Activated CD8-positive, alpha-beta memory T cell treated with anti-CD3 and anti-CD28 coated beads, Interleukin-2, amount 50 U/mL, for 4 hours (primary cell): ENCODE measurements around the gene ZFP90.
A peak's percentile ranks its signal among the peaks of the same experiment; 100 is the strongest.
"Not testable (repeated sequence)": the region's sequence is repeated elsewhere in the genome, so short reads cannot be mapped to it uniquely, and the experiment has no call there.

ENCODE experiments used
- DNase-seq: peaks from one replicate; pipeline ENCODE4 v3.0.0-alpha.2; 2020

The ZFP90 gene

GRCh38 chr16:68538880-68539701, at the start of gene ZFP90:
Gene ZFP90, plus strand, starts transcription at chr16:68539291. Its CDS starts 502 bp downstream, at chr16:68539793.
- peak; percentile 84 for DNase-seq

GRCh38 chr16:68490358-68490757, 48.7 kb upstream of the ZFP90 start:
- DNase-seq, result no peak

DNA sequence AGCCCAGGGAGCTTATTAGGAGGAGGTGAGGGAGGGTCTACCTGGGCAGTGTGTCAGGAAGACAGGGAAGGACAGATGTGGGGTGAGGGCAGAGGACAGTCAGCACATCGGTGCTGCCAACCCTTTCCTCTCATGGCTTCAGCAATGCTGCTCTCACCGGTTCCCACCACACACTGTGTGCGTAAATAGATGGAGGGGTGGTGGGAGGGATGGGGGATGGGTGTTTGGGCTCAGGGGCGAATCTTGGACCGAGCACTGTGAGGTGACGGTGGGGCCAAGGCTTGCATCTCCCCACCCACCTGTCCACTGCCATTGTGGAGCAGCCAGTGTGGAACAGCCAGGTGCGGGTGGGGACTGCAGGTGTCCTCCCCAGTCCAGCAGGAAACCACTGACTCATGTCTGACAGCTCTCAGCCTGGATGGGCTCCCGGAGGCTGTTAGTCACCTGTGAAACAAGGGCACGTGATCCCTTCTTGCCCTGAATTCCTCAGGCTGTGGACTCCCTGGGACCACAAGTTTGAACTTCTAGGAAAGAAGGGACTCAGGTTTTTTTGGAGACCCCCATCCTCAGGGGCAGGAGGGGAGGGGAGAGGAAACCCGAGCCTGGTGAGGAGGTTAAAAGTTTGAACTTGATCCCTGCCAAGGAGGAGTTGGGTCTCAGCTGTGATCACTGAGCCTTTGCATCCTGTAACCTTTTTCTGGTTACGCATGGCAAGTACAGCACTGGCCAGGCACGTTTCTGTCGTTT, 48.1 kb upstream of the ZFP90 start:
- DNase-seq, result no peak

DNA sequence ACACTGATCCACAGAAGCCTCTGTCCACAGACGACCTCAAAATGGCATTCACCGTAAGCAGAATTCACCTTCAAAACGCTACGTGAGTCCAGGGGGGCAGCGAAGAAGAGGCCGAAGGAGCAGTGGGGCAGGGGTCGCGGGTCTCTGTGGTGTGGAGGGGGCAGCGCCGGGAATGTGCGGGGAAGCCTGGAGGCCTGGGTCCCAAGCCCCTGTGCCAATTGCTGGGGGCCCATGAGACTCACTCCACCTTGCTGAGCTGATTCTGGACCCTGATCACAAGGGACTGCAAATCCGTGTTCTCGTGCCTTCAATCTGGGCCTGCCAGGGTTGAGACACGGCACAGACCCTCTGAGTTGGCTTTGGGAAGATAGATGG, 47.5 kb upstream of the ZFP90 start:
- no peak for DNase-seq

GRCh38 chr16:68492151-68492542, 46.9 kb upstream of the ZFP90 start:
- no peak for DNase-seq

GRCh38 chr16:68492543-68493411, 46.3 kb upstream of the ZFP90 start:
- DNase-seq, result no peak

GRCh38 chr16:68493412-68494070, 45.5 kb upstream of the ZFP90 start:
- DNase-seq, result no peak

DNA sequence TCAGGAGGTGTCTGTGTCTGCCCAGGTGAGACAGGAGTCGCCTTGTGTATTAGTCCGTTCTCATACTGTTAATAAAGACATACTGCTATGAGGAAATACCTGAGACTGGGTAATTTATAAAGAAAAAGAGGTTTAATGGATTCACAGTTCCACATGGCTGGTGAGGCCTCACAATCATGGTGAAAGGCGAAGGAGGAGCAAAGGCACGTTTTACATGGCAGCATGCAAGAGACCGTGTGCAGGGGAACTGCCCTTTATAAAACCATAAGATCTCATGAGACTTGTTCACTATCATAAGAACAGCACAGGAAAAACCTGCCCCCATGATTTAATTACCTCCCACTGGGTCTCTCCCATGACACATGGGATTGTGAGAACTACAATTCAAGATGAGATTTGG, 44.8 kb upstream of the ZFP90 start:
- DNase-seq, result not testable (repeated sequence)

DNA sequence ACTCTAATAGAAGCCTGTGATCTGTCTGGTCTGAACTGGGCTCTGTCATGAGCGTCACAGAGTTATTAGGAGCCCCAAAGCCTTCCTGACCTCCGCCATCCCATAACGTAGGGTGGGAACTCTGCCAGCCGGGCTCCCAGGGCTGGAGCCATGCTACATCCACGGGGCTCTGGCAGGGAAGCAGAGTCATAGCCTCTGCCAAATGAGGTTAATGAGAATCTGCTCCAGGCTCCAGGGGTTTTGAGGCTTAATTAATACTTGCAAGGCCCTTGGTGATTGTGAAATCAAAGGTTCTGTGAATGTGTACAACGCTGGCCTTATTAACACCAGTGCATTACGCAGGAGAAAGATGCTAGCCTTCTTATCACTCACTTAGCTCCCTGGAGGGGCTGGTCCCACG, 42.4 kb upstream of the ZFP90 start:
- no peak for DNase-seq

GRCh38 chr16:68499006-68499405, 40.1 kb upstream of the ZFP90 start:
- no peak for DNase-seq

DNA sequence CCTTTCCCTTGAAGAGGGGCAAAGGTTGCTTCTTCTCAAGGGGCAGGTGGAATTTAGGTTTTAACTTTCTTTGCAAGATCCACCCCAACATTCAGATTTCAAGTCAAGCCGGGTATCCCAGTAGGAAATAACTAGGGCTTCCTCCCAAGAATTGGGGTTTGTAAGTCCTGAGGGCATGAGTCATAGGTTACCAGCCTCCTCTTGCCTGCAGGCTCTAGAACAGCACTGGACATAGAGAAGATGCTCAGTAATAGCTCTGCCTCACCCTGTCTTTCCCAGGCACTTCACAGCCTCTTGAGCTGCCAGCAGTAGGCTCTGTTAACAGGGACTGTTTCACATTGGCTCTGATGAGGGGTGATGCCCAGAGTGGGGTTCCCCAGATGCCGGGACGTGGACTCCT, 35.8 kb upstream of the ZFP90 start:
- no peak for DNase-seq

DNA sequence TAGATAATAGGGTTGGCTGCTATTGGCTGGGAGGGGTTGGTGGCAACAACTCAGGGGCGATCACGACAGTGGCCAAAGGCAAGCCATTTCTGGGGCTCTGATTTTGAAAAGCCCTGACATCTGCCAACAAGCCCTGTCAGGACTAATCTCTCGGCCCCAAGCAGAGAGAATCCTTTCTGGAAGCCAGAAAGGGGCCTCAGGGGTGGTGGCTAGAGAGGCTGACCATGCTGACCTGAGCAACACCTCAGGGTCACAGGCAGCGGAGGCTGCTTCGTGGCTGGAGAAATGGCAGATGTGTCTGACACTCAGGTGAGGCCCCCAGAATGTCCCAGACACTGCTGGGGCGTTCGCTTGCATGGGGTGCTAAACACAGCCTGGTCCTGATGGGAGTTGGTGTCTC, 35.0 kb upstream of the ZFP90 start:
- no peak for DNase-seq

GRCh38 chr16:68506331-68507053, 32.6 kb upstream of the ZFP90 start:
- DNase-seq, result no peak

GRCh38 chr16:68508013-68508412, 31.1 kb upstream of the ZFP90 start:
- DNase-seq, result no peak

- no peak for DNase-seq
Observed at GRCh38 chr16:68508641-68509240, 30.4 kb upstream of the ZFP90 start.

- no peak for DNase-seq
Observed at GRCh38 chr16:68509381-68509780, 29.7 kb upstream of the ZFP90 start.

DNA sequence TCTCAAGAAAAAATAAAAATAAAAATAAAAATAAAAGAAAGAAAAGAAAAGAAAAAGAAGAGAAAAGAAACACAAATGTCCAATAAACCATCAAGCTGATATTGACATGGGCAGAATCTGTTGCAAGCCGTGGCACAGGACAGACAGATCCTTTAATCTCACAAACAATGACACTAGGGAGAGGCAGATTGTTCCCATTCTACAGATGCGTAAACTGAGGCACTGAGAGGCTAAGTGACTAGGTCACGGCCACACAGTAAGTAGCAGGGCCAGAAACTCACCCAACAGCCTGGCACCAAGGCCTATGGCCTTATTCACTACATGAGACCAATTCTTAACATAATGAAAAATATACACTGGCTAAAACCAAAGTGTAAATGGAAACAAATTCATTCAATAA, 28.3 kb upstream of the ZFP90 start:
- no peak for DNase-seq

- no peak for DNase-seq
Observed at GRCh38 chr16:68512183-68512582, 26.9 kb upstream of the ZFP90 start.

GRCh38 chr16:68512742-68513141, 26.3 kb upstream of the ZFP90 start:
- DNase-seq, result no peak

DNA sequence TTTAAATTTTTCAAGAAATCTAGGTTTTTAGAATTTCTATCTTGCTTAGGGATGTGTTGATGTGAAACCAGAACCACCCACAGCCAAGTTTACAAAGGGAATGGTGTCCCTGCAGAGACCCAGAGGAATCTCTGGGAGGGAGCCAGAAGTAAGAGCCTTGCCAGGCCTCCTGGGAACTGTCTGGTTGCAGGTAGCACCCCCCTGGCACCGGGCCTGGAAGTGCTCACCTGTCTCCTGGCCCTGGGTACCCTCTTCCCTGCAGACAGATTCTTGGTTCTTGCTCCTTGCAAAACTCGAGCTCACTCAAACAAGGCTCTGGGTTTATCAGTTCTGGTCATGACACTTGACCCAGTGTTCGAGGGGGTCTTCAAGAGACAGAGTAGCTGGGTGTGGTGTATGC, 24.6 kb upstream of the ZFP90 start:
- DNase-seq, result no peak

DNA sequence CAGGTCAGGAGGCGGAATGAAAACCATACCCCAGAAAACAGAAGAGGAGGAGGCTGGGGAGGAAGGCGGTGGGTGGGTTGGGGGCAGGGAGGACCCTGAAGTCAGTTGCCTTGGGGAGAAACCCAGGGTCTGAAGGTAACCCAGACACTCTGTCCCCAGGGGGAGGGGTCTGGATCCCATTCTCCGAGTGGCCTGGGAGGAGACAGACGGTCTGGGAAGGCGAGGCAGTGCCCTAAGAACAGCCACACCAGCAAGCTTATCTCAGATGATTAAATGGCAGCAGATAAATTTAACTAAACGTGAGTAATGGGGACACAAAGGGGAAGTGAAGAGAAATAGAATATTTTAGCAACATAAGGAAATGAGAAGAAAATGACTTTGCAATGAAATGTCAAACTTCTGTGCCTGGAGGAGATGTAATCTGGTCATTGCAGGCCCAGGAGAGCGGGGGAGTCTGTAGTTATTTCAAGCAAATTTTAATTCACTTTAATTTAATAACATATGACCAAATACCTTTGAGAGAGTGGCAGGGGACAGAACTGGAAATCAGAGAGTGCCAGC, 21.4 kb upstream of the ZFP90 start:
- DNase-seq, result no peak
